Parathyroid adenoma (tissue), 2 donors: ENCODE data around the gene TRABD2A.

Experiments used
- H2AFZ ChIP-seq: fragments of 300-600 bp; sonication (generic); one replicate; pipeline ENCODE4 v1.7.0; 2017; ENCODE audit warnings: antibody characterized with exemption, mild to moderate bottlenecking
- H3K27ac ChIP-seq: fragments of 300-600 bp; sonication (generic); one replicate; pipeline ENCODE4 v1.7.0; 2017
- H3K27me3 ChIP-seq: fragments of 300-600 bp; sonication (generic); one replicate; pipeline ENCODE4 v1.7.0; 2017; ENCODE audit warnings: low read length; ENCODE audit not compliant: control insufficient read depth, insufficient read depth
- H3K36me3 ChIP-seq: fragments of 300-600 bp; sonication (generic); one replicate; pipeline ENCODE4 v1.7.0; 2017; ENCODE audit warnings: low read length; ENCODE audit not compliant: control insufficient read depth, insufficient read depth
- H3K4me1 ChIP-seq: fragments of 300-600 bp; sonication (generic); one replicate; pipeline ENCODE4 v1.7.0; 2017; ENCODE audit warnings: control low read depth
- H3K4me2 ChIP-seq: fragments of 300-600 bp; sonication (generic); one replicate; pipeline ENCODE4 v1.7.0; 2017; ENCODE audit warnings: low read length
- H3K4me3 ChIP-seq: fragments of 300-600 bp; sonication (generic); one replicate; pipeline ENCODE4 v1.7.0; 2017; ENCODE audit warnings: low read depth, low read length
- H3K79me2 ChIP-seq: fragments of 300-600 bp; sonication (generic); one replicate; pipeline ENCODE4 v1.7.0; 2017; ENCODE audit warnings: control low read depth
- H3K9ac ChIP-seq: fragments of 300-600 bp; sonication (generic); one replicate; pipeline ENCODE4 v1.7.0; 2017; ENCODE audit warnings: mild to moderate bottlenecking
- H3K9me3 ChIP-seq: fragments of 300-600 bp; sonication (generic); one replicate; pipeline ENCODE4 v1.7.0; 2017; ENCODE audit warnings: low read length; ENCODE audit not compliant: control insufficient read depth
- CTCF ChIP-seq: fragments of 300-600 bp; sonication (generic); IDR thresholded peaks from one replicate; pipeline ENCODE4 v1.7.0; 2017; ENCODE audit warnings: antibody characterized with exemption, mild to moderate bottlenecking
- donor health status: primary hyperparathyroidism.

TRABD2A gene

GRCh38 chr2:84849271-84849952, 31.5 kb downstream of the TRABD2A start:
- TF ChIP-seq CTCF = no peak
- no peaks in the 10 kb centered on the region for H3K9me3 ChIP-seq
- H3K4me1 ChIP-seq = no peaks in the 10 kb centered on the region
- H3K9ac ChIP-seq = no peak overlapping the region
- H3K4me3 ChIP-seq = no peak overlapping the region
- no peak overlapping the region for H3K4me2 ChIP-seq
- no peaks in the 10 kb centered on the region for H3K27me3 ChIP-seq
- no peaks in the 10 kb centered on the region for H3K36me3 ChIP-seq
- H3K79me2 ChIP-seq = no peaks in the 10 kb centered on the region
- H2AFZ ChIP-seq = no peak overlapping the region
- no peak overlapping the region for H3K27ac ChIP-seq

GRCh38 chr2:84847326-84848050, 33.4 kb downstream of the TRABD2A start:
- Histone ChIP-seq H3K4me3 (no peak overlapping the region), H2AFZ (no peak overlapping the region), H3K27ac (no peak overlapping the region), H3K4me1 (no peaks in the 10 kb centered on the region), H3K9me3 (no peaks in the 10 kb centered on the region), H3K9ac (no peak overlapping the region), H3K27me3 (no peaks in the 10 kb centered on the region), H3K36me3 (no peaks in the 10 kb centered on the region), H3K79me2 (no peaks in the 10 kb centered on the region), H3K4me2 (no peak overlapping the region)
- TF ChIP-seq CTCF = no peak

GRCh38 chr2:84846741-84847142, 34.1 kb downstream of the TRABD2A start:
- Histone ChIP-seq H3K4me2 (no peak overlapping the region), H3K9ac (no peak overlapping the region), H3K27me3 (no peaks in the 10 kb centered on the region), H3K4me1 (no peaks in the 10 kb centered on the region), H3K9me3 (no peaks in the 10 kb centered on the region), H3K27ac (peak overlapping the region; percentile 29), H3K36me3 (no peaks in the 10 kb centered on the region), H3K4me3 (no peak overlapping the region), H3K79me2 (no peaks in the 10 kb centered on the region), H2AFZ (no peak overlapping the region)
- TF ChIP-seq CTCF = no peak

GRCh38 chr2:84846041-84846663, 34.7 kb downstream of the TRABD2A start:
- H3K27me3 ChIP-seq = no peaks in the 10 kb centered on the region
- H3K4me1 ChIP-seq = no peaks in the 10 kb centered on the region
- H3K9me3 ChIP-seq = no peaks in the 10 kb centered on the region
- H3K27ac ChIP-seq = peak overlapping the region; percentile 29
- no peak overlapping the region for H3K4me2 ChIP-seq
- no peak overlapping the region for H3K9ac ChIP-seq
- H3K79me2 ChIP-seq = no peaks in the 10 kb centered on the region
- TF ChIP-seq CTCF = no peak
- no peak overlapping the region for H2AFZ ChIP-seq
- no peaks in the 10 kb centered on the region for H3K36me3 ChIP-seq
- H3K4me3 ChIP-seq = no peak overlapping the region
